GM12875 (cell line): ENCODE data around the gene ALDH3B2.

Experiments
- H3K4me3 ChIP-seq: one replicate; pipeline ENCODE4 v1.5.1; 2011; ENCODE audit warnings: low read depth, low read length, control low read depth
- CTCF ChIP-seq: IDR thresholded peaks from 2 replicates; pipeline ENCODE4 v1.5.1; 2011; ENCODE audit warnings: low read depth, mild to moderate bottlenecking, control low read depth, inconsistent platforms, low read length, moderate library complexity, borderline replicate concordance; ENCODE audit not compliant: insufficient read depth

ALDH3B2 gene

GRCh38 chr11:67675058-67675747 is 780 bp upstream of the ALDH3B2 start:
- no peak overlapping the region for H3K4me3 ChIP-seq
- no peak for TF ChIP-seq CTCF

- H3K4me3 ChIP-seq = no peak overlapping the region
- TF ChIP-seq CTCF = no peak
These were observed 521 bp downstream of the ALDH3B2 start for GRCh38 chr11:67673902-67674301.

GRCh38 chr11:67673358-67673757 is 1.1 kb downstream of the ALDH3B2 start:
- no peak for TF ChIP-seq CTCF
- no peak overlapping the region for H3K4me3 ChIP-seq

- no peak overlapping the region for H3K4me3 ChIP-seq
- no peak for TF ChIP-seq CTCF
These were observed 3.3 kb downstream of the ALDH3B2 start for GRCh38 chr11:67671211-67671520.

- no peak overlapping the region for H3K4me3 ChIP-seq
- no peak for TF ChIP-seq CTCF
These were observed 3.9 kb downstream of the ALDH3B2 start for GRCh38 chr11:67670316-67671210.

- no peak overlapping the region for H3K4me3 ChIP-seq
- no peak for TF ChIP-seq CTCF
These were observed 6.3 kb downstream of the ALDH3B2 start for GRCh38 chr11:67668192-67668551.
